GM12875 (cell line): ENCODE results near the gene ABCG2.

Experiments
- H3K4me3 ChIP-seq: one replicate; pipeline ENCODE4 v1.5.1; 2011; ENCODE audit warnings: low read depth, low read length, control low read depth
- CTCF ChIP-seq: IDR thresholded peaks from 2 replicates; pipeline ENCODE4 v1.5.1; 2011; ENCODE audit warnings: low read depth, mild to moderate bottlenecking, control low read depth, inconsistent platforms, low read length, moderate library complexity, borderline replicate concordance; ENCODE audit not compliant: insufficient read depth

ABCG2 gene

GRCh38 chr4:88104902-88105610 is 53.4 kb downstream of the ABCG2 start:
- H3K4me3 ChIP-seq = no peak overlapping the region
- no peak for TF ChIP-seq CTCF

- H3K4me3 ChIP-seq = no peak overlapping the region
- TF ChIP-seq CTCF = no peak
These were observed 56.4 kb downstream of the ABCG2 start for GRCh38 chr4:88102026-88102425.

DNA sequence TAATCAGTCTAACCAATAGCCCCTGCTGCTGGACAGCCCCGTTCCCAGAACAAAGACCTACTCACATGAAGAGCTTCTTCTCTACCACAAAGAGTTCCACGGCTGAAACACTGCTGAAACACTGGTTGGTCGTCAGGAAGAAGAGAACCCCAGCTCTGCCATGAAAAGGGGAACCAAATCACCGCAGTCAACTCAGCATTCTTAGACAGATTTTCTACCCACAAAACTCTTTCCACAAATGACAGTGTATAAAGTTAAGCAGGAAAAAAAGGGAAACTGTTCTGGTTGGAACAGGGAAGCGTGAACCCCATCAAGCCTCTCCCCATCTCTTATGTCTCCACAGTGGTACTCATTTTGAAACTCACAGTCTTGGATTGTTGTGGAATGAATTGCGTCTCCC is 57.3 kb downstream of the ABCG2 start:
- no peak for TF ChIP-seq CTCF
- no peak overlapping the region for H3K4me3 ChIP-seq

DNA sequence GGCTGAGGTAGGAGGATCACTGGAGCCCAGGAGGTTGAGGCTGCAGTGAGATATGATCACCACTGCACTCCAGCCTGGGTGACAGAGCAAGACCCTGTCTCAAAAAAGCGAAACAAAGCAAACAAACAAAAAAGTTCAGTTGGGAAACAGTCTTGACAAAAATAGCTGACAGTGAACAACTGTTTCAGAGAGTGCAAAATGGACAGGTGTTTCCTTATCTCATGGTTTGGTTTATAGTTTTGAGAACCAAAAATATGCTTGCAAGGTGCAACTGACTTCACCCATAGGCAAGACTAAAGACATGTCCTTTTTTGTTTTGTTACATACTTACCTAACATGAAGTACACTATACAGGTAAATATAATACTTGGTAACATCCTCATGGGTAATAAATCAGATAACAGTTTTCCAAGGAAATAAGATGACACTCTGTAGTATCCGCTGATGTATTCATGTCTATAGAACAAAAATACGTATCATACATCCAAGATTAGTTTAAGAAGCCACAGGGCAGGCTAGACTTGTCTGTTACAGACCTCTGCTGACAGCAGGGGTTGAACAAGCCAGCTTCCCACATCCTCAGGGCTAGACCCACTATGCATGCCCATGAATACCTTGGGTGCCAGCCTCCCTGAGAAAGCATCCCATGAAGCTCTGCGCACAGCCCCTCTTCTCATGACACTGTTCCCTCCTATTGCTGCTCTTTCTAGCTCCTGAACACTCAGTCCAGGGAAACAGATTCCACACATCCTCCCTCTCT is 59.3 kb downstream of the ABCG2 start:
- TF ChIP-seq CTCF = no peak
- H3K4me3 ChIP-seq = no peak overlapping the region

- no peak overlapping the region for H3K4me3 ChIP-seq
- no peak for TF ChIP-seq CTCF
These were observed 60.7 kb downstream of the ABCG2 start for GRCh38 chr4:88097781-88098180.

- no peak for TF ChIP-seq CTCF
- no peak overlapping the region for H3K4me3 ChIP-seq
These were observed 61.1 kb downstream of the ABCG2 start for GRCh38 chr4:88097301-88097700.

DNA sequence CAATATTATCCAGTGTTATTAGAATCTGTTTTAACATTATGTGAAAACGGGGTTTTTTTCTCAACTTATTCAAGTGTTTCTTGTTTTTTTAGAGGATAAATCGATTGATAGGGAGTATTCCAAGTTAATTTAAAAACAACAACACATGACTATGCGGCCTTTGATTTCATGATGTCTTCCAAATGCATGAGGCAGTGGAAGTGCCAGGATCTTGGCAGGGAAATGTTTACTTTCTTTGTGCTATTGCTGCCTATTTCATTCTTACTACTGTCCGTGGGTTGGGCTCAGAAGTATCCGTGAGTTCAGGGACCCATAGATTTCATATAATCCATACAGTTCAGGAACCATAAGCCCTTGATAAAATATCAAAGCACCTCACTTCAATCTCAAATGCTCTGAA is 64.6 kb downstream of the ABCG2 start:
- no peak overlapping the region for H3K4me3 ChIP-seq
- TF ChIP-seq CTCF = no peak
